GM20000 (cell line): ENCODE data around the gene HSPA1B.

Experiments
- DNase-seq: peaks from one replicate; pipeline ENCODE4 v3.0.0; 2012; ENCODE audit warnings: low spot score
- CTCF ChIP-seq: IDR thresholded peaks from 2 replicates; pipeline ENCODE4 v1.5.1; 2012; ENCODE audit warnings: mild to moderate bottlenecking, control low read depth; ENCODE audit errors: extremely low read depth, missing control alignments

Gene HSPA1B

GRCh38 chr6:31874836-31875572 is 47.5 kb downstream of the HSPA1B start:
- no peak for DNase-seq
- TF ChIP-seq CTCF, result no peak

DNA sequence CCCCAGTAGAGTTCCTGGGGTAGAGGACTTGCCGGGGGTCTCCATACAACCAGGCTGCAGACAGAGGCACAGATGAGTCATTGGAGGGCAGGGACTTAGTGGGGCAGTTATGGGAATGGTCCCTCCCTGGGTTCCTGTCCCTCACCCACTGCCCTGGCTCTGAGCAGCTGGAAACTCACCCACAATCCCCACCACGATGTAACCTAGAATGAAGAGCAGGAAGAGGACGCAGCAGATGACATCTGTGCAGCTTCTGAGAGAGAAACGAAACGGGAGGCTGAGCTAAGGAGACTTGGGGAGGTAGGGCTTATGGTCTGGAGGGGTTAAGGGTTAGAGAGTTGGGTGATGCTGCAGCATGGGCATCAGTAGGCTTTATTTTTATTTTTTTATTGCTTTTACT is 48.3 kb downstream of the HSPA1B start:
- no peak for TF ChIP-seq CTCF
- DNase-seq, result no peak

DNA sequence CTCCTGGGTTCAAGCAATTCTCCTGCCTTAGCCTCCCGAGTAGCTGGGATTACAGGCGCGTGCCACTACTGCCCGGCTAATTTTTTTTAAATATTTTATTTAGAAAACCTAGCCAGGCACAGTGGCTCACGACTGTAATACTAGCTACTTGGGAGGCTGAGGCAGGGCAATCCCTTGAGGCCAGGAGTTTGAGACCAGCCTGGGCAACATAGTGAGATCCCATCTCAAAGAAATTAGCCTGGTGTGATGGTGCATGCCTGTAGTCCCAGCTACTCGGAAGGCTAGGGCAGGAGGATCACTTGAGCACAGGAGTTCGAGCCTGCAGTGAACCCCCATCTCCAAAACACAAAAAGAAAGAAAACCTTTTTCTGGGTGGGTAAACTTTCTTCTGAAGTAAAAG is 48.8 kb downstream of the HSPA1B start:
- TF ChIP-seq CTCF, result no peak
- DNase-seq, result no peak

DNA sequence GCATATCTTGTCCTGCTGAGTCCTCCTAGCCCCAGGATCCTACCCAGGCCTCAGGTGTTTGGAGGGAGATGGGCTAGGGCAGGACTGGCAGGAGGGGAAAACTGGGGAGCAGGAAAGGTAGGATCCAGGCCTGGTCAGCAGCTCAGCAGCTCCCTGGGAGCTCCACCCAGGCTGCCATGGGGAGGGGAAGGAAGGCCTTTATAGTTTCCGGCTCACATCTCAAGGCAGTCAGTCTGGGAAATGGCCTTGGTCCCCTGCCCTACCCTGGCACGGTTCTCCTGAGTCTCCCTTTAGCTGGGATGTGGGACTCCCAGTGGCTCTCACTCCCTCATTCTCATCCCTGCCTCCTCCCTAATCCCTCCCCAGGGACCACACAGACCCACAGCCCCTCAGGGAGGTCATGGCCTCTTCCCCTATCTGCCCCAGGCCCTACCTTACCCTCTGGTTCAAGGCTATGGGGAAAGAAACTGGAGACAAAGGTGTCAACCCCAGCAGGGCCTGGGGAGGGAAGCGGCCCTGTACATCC is 49.6 kb downstream of the HSPA1B start:
- DNase-seq, result no peak
- no peak for TF ChIP-seq CTCF

- DNase-seq, result no peak
- TF ChIP-seq CTCF, result no peak
These were observed 50.2 kb downstream of the HSPA1B start for GRCh38 chr6:31877651-31878161.

- no peak for TF ChIP-seq CTCF
- DNase-seq, result no peak
These were observed 50.7 kb downstream of the HSPA1B start for GRCh38 chr6:31878222-31878621.

DNA sequence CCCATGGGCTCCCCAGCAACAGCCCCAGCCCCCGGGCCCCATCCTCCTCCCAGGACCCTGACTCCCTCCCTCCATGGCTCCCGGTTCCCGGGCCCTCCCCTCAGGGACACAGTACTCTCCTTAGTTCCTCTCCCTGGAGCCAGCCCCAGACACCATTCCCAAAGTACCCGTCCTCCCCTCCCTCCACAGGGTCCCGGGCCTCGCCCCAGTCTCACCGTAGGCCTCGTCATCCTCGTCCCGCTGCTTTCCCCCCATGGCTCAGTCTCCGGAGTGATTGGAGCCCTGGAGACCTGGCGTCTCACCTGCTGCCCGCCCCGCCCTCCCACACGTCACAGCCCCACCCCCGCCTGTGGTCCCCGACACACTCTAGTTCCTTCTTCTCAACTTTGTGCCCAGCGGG is 51.2 kb downstream of the HSPA1B start, which contains the start of gene SLC44A4:
SLC44A4 (minus strand) TSS at position 272 of the 400 bp plus-strand sequence; CDS start at position 255, 17 bp downstream.
- DNase-seq, result no peak
- TF ChIP-seq CTCF, result no peak
